GM21825 (cell line): Measurements from ENCODE around the gene FAM98C.
A peak's percentile ranks its signal among the peaks of the same experiment; 100 is the strongest.

Source experiments
- ATAC-seq: cut with Tn5 transposase; IDR thresholded peaks from one replicate; pipeline ENCODE4 v1.9.1; 2021; ENCODE audit warnings: mild to moderate bottlenecking, moderate library complexity; ENCODE audit not compliant: unreplicated experiment

FAM98C gene

GRCh38 chr19:38377052-38377451 is 25.8 kb upstream of the FAM98C start:
- no peak for ATAC-seq

- no peak for ATAC-seq
These were observed 24.0 kb upstream of the FAM98C start for GRCh38 chr19:38378866-38379265.

- no peak for ATAC-seq
These were observed 21.8 kb upstream of the FAM98C start for GRCh38 chr19:38381138-38381537.

- no peak for ATAC-seq
These were observed 19.7 kb upstream of the FAM98C start for GRCh38 chr19:38383184-38383583.

- no peak for ATAC-seq
These were observed 19.1 kb upstream of the FAM98C start for GRCh38 chr19:38383743-38384142.

- ATAC-seq: no peak
These were observed 18.5 kb upstream of the FAM98C start for GRCh38 chr19:38384209-38385027.

- ATAC-seq: no peak
These were observed 17.7 kb upstream of the FAM98C start for GRCh38 chr19:38385057-38385803.

- ATAC-seq: no peak
These were observed 17.1 kb upstream of the FAM98C start for GRCh38 chr19:38385804-38386257.

- no peak for ATAC-seq
These were observed 16.5 kb upstream of the FAM98C start for GRCh38 chr19:38386300-38386970.

- ATAC-seq: no peak
These were observed 15.8 kb upstream of the FAM98C start for GRCh38 chr19:38386971-38387549.

GRCh38 chr19:38387550-38388348 is 15.1 kb upstream of the FAM98C start, which contains the start of gene GGN:
TSS of gene GGN (minus strand) at chr19:38388034. CDS start at chr19:38387261, 773 bp downstream.
- peak; percentile 43 for ATAC-seq

- ATAC-seq: no peak
These were observed 14.4 kb upstream of the FAM98C start, which contains the start of gene SPRED3 for GRCh38 chr19:38388349-38389100. TSS of gene SPRED3 (plus strand) at chr19:38388697. CDS start at chr19:38390303, 1,606 bp downstream.

GRCh38 chr19:38389101-38389925 is 13.6 kb upstream of the FAM98C start:
- no peak for ATAC-seq

GRCh38 chr19:38389957-38390924 is 12.7 kb upstream of the FAM98C start:
- ATAC-seq: no peak

GRCh38 chr19:38391911-38392464 is 10.9 kb upstream of the FAM98C start:
- ATAC-seq: no peak

- no peak for ATAC-seq
These were observed 10.1 kb upstream of the FAM98C start for GRCh38 chr19:38392707-38393308.

- no peak for ATAC-seq
These were observed 8.4 kb upstream of the FAM98C start for GRCh38 chr19:38394488-38394887.
